Mesenchymal stem cell (in vitro differentiated cells and primary cell): ENCODE results near the gene NTPCR.

ENCODE experiments used
- DNase-seq: peaks from one replicate; pipeline ENCODE4 v3.0.0-alpha.2; 2013
- H2AFZ ChIP-seq: one replicate; pipeline ENCODE4 v1.6.1; 2013; ENCODE audit warnings: low read depth, mild to moderate bottlenecking, control low read depth, inconsistent platforms, low read length, moderate library complexity
- H2AK5ac ChIP-seq: 2 replicates; pipeline ENCODE4 v1.6.1; 2013; ENCODE audit warnings: low read length, moderate library complexity, mild to moderate bottlenecking, inconsistent platforms; ENCODE audit not compliant: severe bottlenecking
- H2BK120ac ChIP-seq: one replicate; pipeline ENCODE4 v1.6.1; 2013; ENCODE audit warnings: low read depth, mild to moderate bottlenecking, inconsistent platforms, low read length, moderate library complexity
- H2BK12ac ChIP-seq, 2 experiments: one replicate each; pipeline ENCODE4 v1.6.1; 2013; ENCODE audit warnings: inconsistent platforms in 2 of 2, low read length in 2 of 2, mild to moderate bottlenecking in 2 of 2, moderate library complexity in 2 of 2, control low read depth in 1 of 2
- H2BK15ac ChIP-seq: one replicate; pipeline ENCODE4 v1.6.1; 2013; ENCODE audit warnings: mild to moderate bottlenecking, low read depth, inconsistent platforms; ENCODE audit not compliant: poor library complexity, severe bottlenecking
- H2BK5ac ChIP-seq: 2 replicates; pipeline ENCODE4 v1.6.1; 2013; ENCODE audit warnings: low read depth, mild to moderate bottlenecking, low read length, control low read depth, inconsistent platforms; ENCODE audit not compliant: poor library complexity, severe bottlenecking
- H3K14ac ChIP-seq, 2 experiments: one replicate each; pipeline ENCODE4 v1.6.1; 2013; ENCODE audit warnings: inconsistent platforms in 2 of 2, low read length in 2 of 2, control low read depth in 1 of 2, mild to moderate bottlenecking in 1 of 2, moderate library complexity in 1 of 2
- H3K18ac ChIP-seq, 2 experiments: one replicate each; pipeline ENCODE4 v1.6.1; 2013; ENCODE audit warnings: inconsistent platforms in 2 of 2, low read length in 2 of 2, control low read depth in 1 of 2, low read depth in 1 of 2, mild to moderate bottlenecking in 1 of 2
- H3K23ac ChIP-seq, 2 experiments: one replicate each; pipeline ENCODE4 v1.6.1; 2013; ENCODE audit warnings: inconsistent platforms in 2 of 2, low read length in 2 of 2, mild to moderate bottlenecking in 2 of 2, moderate library complexity in 2 of 2, control low read depth in 1 of 2
- H3K27ac ChIP-seq: 2 replicates; pipeline ENCODE4 v1.5.1; 2013; ENCODE audit warnings: mild to moderate bottlenecking, moderate library complexity, low read length, control low read depth, inconsistent platforms; ENCODE audit not compliant: poor library complexity, severe bottlenecking
- H3K27me3 ChIP-seq, 2 experiments: 2 replicates each; pipeline versions ENCODE4 v1.6.1 to v1.7.0; 2013; ENCODE audit warnings: low read length in 2 of 2, mild to moderate bottlenecking in 2 of 2, moderate library complexity in 2 of 2, control low read depth in 1 of 2, inconsistent platforms in 1 of 2; ENCODE audit not compliant: control insufficient read depth in 1 of 2, insufficient read depth in 1 of 2
- H3K36me3 ChIP-seq, 2 experiments: 2 replicates each; pipeline versions ENCODE4 v1.6.1 to v1.7.0; 2013; ENCODE audit warnings: low read length in 2 of 2, control low read depth in 1 of 2, inconsistent platforms in 1 of 2, low read depth in 1 of 2, mild to moderate bottlenecking in 1 of 2; ENCODE audit not compliant: insufficient read depth in 2 of 2, control insufficient read depth in 1 of 2
- H3K4ac ChIP-seq, 2 experiments: one replicate each; pipeline ENCODE4 v1.6.1; 2013; ENCODE audit warnings: inconsistent platforms in 2 of 2, low read length in 2 of 2, mild to moderate bottlenecking in 2 of 2, moderate library complexity in 2 of 2, control low read depth in 1 of 2, low read depth in 1 of 2
- H3K4me1 ChIP-seq: 2 replicates; pipeline ENCODE4 v1.6.1; 2013; ENCODE audit warnings: low read depth, low read length, control low read depth; ENCODE audit not compliant: control insufficient read depth, insufficient read depth
- H3K4me2 ChIP-seq: 2 replicates; pipeline ENCODE4 v1.6.1; 2013; ENCODE audit warnings: low read length, mild to moderate bottlenecking, inconsistent platforms; ENCODE audit not compliant: poor library complexity, severe bottlenecking
- H3K4me3 ChIP-seq, 2 experiments: 2 replicates each; pipeline versions ENCODE4 v1.5.1 to v1.7.0; 2013; ENCODE audit warnings: low read length in 2 of 2, mild to moderate bottlenecking in 2 of 2, control low read depth in 1 of 2, low read depth in 1 of 2; ENCODE audit not compliant: insufficient read depth in 1 of 2
- H3K79me1 ChIP-seq: replicated peaks from 2 replicates; pipeline ENCODE4 v1.6.1; 2013; ENCODE audit warnings: mild to moderate bottlenecking, control low read depth, low read length, inconsistent platforms; ENCODE audit not compliant: poor library complexity, severe bottlenecking
- H3K9ac ChIP-seq: 2 replicates; pipeline ENCODE4 v1.7.0; 2013; ENCODE audit warnings: mild to moderate bottlenecking, low read length, moderate library complexity
- H3K9me3 ChIP-seq: 2 replicates; pipeline ENCODE4 v1.7.0; 2013; ENCODE audit warnings: mild to moderate bottlenecking, low read length; ENCODE audit not compliant: control insufficient read depth
- H4K8ac ChIP-seq: one replicate; pipeline ENCODE4 v1.6.1; 2013; ENCODE audit warnings: inconsistent platforms, mild to moderate bottlenecking, low read length, moderate library complexity
- H4K91ac ChIP-seq: one replicate; pipeline ENCODE4 v1.6.1; 2013; ENCODE audit warnings: mild to moderate bottlenecking, low read length, inconsistent platforms
- WGBS: methylation state at CpG from one replicate; pipeline ENCODE4 v1.1.7; 2013; ENCODE audit warnings: mixed read lengths; 5-methylcytosine and 5-hydroxymethylcytosine counted together

NTPCR gene

GRCh38 chr1:232956081-232956480, 5.7 kb downstream of the NTPCR start:
- Histone ChIP-seq H3K9me3 (peaks cover 7% of the 10 kb centered on the region), H2BK120ac (no peak overlapping the region), H3K14ac (no peak overlapping the region), H3K4me3 (no peak overlapping the region), H3K4me1 (peaks cover 5% of the 10 kb centered on the region), H2BK5ac (no peak overlapping the region), H3K27ac (peak overlapping the region; percentile 36), H3K4ac (no peak overlapping the region), H3K18ac (no peak overlapping the region), H4K91ac (no peak overlapping the region), H3K9ac (no peak overlapping the region), H4K8ac (no peak overlapping the region), H2AK5ac (no peak overlapping the region), H3K4me2 (no peak overlapping the region), H2BK15ac (no peak overlapping the region), H2AFZ (no peak overlapping the region), H3K79me1 (peaks cover 23% of the 10 kb centered on the region), H3K27me3 (no peaks in the 10 kb centered on the region), H2BK12ac (no peak overlapping the region), H3K23ac (no peak overlapping the region), H3K36me3 (peaks cover 17 to 45% of the 10 kb centered on the region in 2 experiments)
- WGBS: 98% methylated on average over 6 of the region's 6 CpGs
- no peak for DNase-seq

DNA sequence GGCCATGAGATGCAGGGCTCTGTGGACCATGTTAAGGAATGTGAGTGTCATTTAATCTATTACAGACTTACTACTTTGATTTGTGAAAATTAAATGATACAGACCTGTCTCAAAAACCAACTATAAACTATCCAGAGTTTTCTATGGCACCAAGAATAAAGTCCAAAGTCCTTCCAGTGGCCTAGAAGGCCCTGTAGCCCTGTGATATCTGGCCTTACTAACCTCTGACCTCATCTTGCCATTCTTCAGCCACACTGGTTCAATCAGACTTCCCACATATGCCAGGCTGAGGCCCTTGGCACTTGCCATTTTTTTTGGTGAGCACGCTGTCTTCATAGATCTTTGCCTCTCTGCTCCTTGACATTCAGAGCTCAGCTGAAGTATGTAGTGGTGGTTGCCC, 7.7 kb downstream of the NTPCR start:
- peaks cover 2% of the 10 kb centered on the region for H3K4me1 ChIP-seq
- H3K23ac ChIP-seq: no peak overlapping the region
- no peak overlapping the region for H2AFZ ChIP-seq
- peaks cover 24% of the 10 kb centered on the region for H3K79me1 ChIP-seq
- no peak overlapping the region for H3K4me2 ChIP-seq
- no peak overlapping the region for H2BK5ac ChIP-seq
- no peak overlapping the region for H2BK12ac ChIP-seq
- H3K27me3 ChIP-seq: no peaks in the 10 kb centered on the region
- no peak overlapping the region for H3K9ac ChIP-seq
- WGBS: 89% methylated on average over 1 of the region's 1 CpG
- H4K91ac ChIP-seq: no peak overlapping the region
- no peak overlapping the region for H2BK120ac ChIP-seq
- no peak overlapping the region for H4K8ac ChIP-seq
- peaks cover 17 to 48% of the 10 kb centered on the region in 2 experiments for H3K36me3 ChIP-seq
- no peak overlapping the region for H2BK15ac ChIP-seq
- no peak overlapping the region for H3K18ac ChIP-seq
- no peak for DNase-seq
- peaks cover 7% of the 10 kb centered on the region for H3K9me3 ChIP-seq
- no peak overlapping the region for H3K4me3 ChIP-seq
- H3K4ac ChIP-seq: no peak overlapping the region
- H3K27ac ChIP-seq: no peak overlapping the region
- peak overlapping the region; percentile 69 for H2AK5ac ChIP-seq
- H3K14ac ChIP-seq: no peak overlapping the region

DNA sequence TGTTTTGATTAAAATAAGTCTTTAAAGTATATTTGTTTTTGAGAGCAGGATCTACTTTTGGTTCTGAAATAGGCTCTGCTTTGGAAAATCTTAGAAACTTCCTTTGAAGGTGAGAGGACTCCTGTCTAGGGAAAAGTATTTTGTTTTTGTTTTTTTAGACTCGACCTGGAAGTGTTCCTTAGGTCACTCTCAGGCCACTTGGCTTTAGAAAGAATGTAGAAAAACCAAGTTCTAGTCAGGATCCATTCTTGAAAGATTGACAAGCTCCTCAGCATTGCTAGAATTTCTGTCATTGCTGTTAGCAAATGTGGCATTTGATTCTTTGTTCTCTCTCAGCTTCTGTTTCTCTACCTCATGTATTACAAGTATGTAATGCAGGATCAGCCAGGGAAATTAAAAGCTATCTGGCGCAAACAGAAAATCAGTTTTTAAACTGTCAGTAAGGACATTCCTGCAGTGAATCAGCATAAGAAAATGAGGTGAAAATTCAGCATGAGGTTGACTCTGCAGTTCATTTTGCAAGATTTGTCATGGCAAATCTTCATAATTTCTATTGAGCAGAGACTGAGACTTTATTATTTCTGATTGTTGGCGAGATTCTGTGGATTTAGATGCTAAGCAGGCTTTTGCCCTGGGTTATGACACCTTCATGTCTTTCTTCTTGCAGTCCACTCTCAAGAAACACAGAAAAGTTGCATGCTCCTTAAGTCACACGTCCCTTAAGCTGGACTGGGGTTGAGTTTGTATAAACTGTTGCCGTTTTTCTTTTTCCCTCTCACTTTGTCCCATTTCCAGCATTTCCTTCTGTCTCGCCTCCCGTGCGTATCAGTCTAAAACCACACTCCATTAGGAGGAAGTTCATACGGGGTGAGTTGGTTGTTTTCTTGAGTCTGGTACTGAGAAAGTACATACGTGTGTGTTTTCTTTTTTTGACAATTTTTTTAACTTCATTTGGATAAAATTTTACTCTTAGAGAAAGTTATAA, 12.6 kb downstream of the NTPCR start:
- peak; percentile 26 for DNase-seq
- Histone ChIP-seq H3K4me2 (no peak overlapping the region), H2BK120ac (no peak overlapping the region), H2AFZ (no peak overlapping the region), H3K18ac (no peak overlapping the region), H3K4ac (no peak overlapping the region), H3K23ac (no peak overlapping the region), H3K4me1 (peaks cover 2% of the 10 kb centered on the region), H3K79me1 (peaks cover 39% of the 10 kb centered on the region), H4K8ac (no peak overlapping the region), H2BK5ac (no peak overlapping the region), H3K27ac (peak overlapping the region; percentile 52), H2BK15ac (no peak overlapping the region), H2AK5ac (peak overlapping the region; percentile 71), H3K4me3 (peak overlapping the region in 1 of 2 experiments; percentile 64), H3K36me3 (peaks cover 32 to 42% of the 10 kb centered on the region in 2 experiments), H3K9me3 (peaks cover 7% of the 10 kb centered on the region), H3K9ac (peak overlapping the region; percentile 83), H2BK12ac (no peak overlapping the region), H3K27me3 (no peaks in the 10 kb centered on the region), H4K91ac (no peak overlapping the region), H3K14ac (no peak overlapping the region)
- 80% methylated on average over 4 of the region's 10 CpGs for WGBS

DNA sequence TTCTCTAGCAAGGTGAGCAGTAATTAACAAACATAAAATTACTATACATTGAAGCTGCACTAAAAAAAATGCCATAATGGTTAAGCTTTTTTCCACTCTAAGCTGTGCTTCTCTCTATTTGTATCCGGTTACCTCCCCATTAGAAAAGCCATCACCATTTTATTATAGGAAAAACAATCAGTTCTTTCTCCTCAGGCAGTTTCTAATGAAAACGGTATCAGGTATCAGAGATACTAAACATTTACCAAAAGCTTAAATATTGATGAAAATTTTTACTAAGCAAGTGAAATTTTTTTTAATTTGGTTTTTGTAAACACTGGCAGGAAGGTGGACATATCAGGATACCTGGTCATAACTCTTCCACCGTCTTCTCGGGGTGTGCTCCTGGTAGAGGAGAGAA, 14.2 kb downstream of the NTPCR start:
- Histone ChIP-seq H3K23ac (no peak overlapping the region), H2AFZ (no peak overlapping the region), H3K4me2 (no peak overlapping the region), H4K91ac (no peak overlapping the region), H3K9ac (no peak overlapping the region), H4K8ac (no peak overlapping the region), H3K18ac (no peak overlapping the region), H2BK5ac (no peak overlapping the region), H2AK5ac (no peak overlapping the region), H3K4ac (no peak overlapping the region), H2BK120ac (no peak overlapping the region), H3K27me3 (no peaks in the 10 kb centered on the region), H2BK12ac (no peak overlapping the region), H3K4me1 (peaks cover 5% of the 10 kb centered on the region), H3K79me1 (peaks cover 36% of the 10 kb centered on the region), H2BK15ac (no peak overlapping the region), H3K36me3 (peaks cover 31 to 39% of the 10 kb centered on the region in 2 experiments), H3K4me3 (no peak overlapping the region), H3K27ac (no peak overlapping the region), H3K14ac (no peak overlapping the region), H3K9me3 (no peaks in the 10 kb centered on the region)
- WGBS: 98% methylated on average over 3 of the region's 4 CpGs
- DNase-seq: no peak
